WTC11 (cell line): ENCODE results near the gene SLBP.

Experiments
- CTCF ChIP-seq: fragments of 200-600 bp; IDR thresholded peaks from 2 replicates; pipeline ENCODE4 v1.8.0; 2022; ENCODE audit warnings: antibody characterized with exemption
- ELF4 ChIP-seq: sonication (generic); formaldehyde crosslinking; IDR thresholded peaks from 2 replicates; pipeline ENCODE4 v1.8.1; 2022; ENCODE audit warnings: low read depth, mild to moderate bottlenecking, moderate library complexity, missing genetic modification reagents
- MAX ChIP-seq: sonication (generic); formaldehyde crosslinking; IDR thresholded peaks from 2 replicates; pipeline ENCODE4 v1.8.0; 2022; ENCODE audit warnings: mild to moderate bottlenecking, missing genetic modification reagents
- ZNF121 ChIP-seq: sonication (generic); formaldehyde crosslinking; IDR thresholded peaks from 2 replicates; pipeline ENCODE4 v1.8.0; 2023; ENCODE audit warnings: missing genetic modification reagents
- ZNF219 ChIP-seq: sonication (generic); formaldehyde crosslinking; IDR thresholded peaks from 2 replicates; pipeline ENCODE4 v1.8.0; 2023; ENCODE audit warnings: missing genetic modification reagents, mild to moderate bottlenecking, borderline replicate concordance
- TF ChIP-seq, protein P1 (sequence below): sonication (generic); formaldehyde crosslinking; IDR thresholded peaks from 2 replicates; pipeline ENCODE4 v1.8.1; 2023; ENCODE audit warnings: mild to moderate bottlenecking, missing genetic modification reagents, moderate library complexity
- TF ChIP-seq, protein P2 (sequence below): sonication (generic); formaldehyde crosslinking; conservative IDR thresholded peaks from 2 replicates; pipeline ENCODE4 v1.8.1; 2022; ENCODE audit warnings: mild to moderate bottlenecking, missing genetic modification reagents

GRCh38 chr4:1737666-1738065 lies 25.5 kb upstream of the SLBP start:
- TF ChIP-seq ZNF219 (CRISPR knock-in tag): no peak
- TF ChIP-seq CTCF: no peak
- TF ChIP-seq, protein P1, sequence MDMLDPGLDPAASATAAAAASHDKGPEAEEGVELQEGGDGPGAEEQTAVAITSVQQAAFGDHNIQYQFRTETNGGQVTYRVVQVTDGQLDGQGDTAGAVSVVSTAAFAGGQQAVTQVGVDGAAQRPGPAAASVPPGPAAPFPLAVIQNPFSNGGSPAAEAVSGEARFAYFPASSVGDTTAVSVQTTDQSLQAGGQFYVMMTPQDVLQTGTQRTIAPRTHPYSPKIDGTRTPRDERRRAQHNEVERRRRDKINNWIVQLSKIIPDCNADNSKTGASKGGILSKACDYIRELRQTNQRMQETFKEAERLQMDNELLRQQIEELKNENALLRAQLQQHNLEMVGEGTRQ (CRISPR knock-in tag): no peak
- TF ChIP-seq ELF4 (CRISPR knock-in tag): no peak
- TF ChIP-seq MAX: no peak
- TF ChIP-seq, protein P2, sequence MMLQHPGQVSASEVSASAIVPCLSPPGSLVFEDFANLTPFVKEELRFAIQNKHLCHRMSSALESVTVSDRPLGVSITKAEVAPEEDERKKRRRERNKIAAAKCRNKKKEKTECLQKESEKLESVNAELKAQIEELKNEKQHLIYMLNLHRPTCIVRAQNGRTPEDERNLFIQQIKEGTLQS (CRISPR knock-in tag): no peak
- no peak for TF ChIP-seq ZNF121 (CRISPR knock-in tag)
